ENCODE measurements around the gene NOP9.

NOP9 gene

DNA sequence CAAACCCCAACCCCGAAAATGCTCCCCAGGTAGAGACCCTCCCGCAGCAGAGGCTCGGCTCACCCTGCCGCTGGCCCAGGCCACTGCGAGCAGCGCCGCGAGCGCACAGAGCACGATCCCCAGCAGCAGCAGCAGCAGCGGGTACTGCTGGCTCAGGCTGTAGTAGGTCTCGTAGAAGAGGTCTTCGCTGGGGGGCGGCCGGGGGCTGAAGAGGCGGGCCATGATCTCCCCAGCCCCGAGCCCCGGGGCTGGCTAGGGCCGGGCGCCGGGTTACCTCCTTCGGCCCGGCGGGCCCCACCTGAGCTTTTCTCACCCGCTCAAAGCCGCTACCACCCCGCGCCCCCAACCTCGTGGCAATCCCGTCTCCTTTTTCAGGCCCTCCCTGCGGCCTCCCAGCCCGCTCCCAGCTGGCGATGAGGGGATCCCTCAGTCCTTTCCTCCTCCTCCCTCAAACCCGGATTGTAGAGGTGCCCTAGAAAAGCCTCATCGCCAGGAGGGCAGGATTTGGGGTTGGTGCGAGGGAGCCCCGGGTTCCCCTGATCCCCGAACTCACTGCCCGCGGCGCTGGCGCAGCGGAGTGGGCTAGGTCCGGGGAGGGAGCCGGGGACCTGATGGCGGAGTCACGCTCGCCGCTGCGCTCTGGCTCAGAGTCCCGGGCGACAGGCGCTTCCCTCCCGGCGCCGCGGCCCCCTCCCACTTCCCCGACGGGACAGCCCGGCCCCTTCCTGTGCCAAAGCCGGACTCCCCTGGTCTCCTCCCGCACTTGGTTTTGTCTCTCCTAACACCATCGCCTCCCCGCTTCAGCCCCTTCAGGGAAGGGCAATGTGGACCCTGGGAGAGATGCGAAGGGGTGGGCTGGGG lies 35.0 kb downstream of the NOP9 start, which contains the start of gene ADCY4:
TSS of gene ADCY4 (minus strand) at position 641 of the 861 bp plus-strand sequence. CDS start at position 222, 419 bp downstream.
- TF ChIP-seq, protein P1, sequence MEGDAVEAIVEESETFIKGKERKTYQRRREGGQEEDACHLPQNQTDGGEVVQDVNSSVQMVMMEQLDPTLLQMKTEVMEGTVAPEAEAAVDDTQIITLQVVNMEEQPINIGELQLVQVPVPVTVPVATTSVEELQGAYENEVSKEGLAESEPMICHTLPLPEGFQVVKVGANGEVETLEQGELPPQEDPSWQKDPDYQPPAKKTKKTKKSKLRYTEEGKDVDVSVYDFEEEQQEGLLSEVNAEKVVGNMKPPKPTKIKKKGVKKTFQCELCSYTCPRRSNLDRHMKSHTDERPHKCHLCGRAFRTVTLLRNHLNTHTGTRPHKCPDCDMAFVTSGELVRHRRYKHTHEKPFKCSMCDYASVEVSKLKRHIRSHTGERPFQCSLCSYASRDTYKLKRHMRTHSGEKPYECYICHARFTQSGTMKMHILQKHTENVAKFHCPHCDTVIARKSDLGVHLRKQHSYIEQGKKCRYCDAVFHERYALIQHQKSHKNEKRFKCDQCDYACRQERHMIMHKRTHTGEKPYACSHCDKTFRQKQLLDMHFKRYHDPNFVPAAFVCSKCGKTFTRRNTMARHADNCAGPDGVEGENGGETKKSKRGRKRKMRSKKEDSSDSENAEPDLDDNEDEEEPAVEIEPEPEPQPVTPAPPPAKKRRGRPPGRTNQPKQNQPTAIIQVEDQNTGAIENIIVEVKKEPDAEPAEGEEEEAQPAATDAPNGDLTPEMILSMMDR (IDR thresholded peaks at IDR 0.05; ENCODE audit: extremely low read depth, missing control alignments): no peak

DNA sequence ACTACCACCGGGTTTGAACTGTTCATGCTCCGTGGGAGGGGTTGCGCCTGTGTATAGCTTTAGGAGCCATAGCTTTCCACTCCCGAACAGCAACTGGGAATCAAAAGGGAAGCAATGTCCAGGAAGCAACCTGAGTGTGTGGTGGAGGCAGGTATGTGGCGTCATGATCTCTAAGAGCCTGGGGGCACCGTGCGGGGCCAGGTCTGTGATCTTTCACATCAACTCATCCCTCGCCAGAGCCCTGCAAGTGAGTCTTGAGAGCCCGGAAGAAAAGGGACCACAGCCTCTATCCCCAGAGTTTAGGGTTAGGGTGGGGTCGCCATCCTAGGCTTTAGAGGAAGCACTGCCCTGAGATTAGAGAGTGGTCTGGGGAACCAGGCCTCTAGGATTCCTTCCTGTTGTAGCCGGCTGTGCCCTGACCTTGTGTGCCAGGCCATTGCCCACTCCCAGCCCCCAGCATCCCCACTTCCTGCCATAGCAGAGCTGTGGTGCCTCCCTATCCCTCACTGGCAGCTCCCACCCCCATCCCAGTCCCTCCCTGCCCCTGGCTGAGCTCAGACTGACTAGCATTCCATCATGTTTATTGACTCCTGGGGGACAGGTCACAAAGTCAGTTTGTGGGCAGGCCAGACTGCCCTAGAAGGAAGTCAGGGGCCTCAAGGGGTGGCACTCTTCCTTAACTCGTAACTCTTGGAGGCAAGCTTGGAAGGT lies 36.0 kb downstream of the NOP9 start:
- DNase-seq (ENCODE audit: low spot score): peak; percentile 6
- TF ChIP-seq, protein P1 (IDR thresholded peaks at IDR 0.05; ENCODE audit: extremely low read depth, missing control alignments): no peak

More for the DNA sequence above, 35.0 kb downstream of the NOP9 start, which contains the start of gene ADCY4:
- DNase-seq (ENCODE audit: low spot score): peak; percentile 39

DNA sequence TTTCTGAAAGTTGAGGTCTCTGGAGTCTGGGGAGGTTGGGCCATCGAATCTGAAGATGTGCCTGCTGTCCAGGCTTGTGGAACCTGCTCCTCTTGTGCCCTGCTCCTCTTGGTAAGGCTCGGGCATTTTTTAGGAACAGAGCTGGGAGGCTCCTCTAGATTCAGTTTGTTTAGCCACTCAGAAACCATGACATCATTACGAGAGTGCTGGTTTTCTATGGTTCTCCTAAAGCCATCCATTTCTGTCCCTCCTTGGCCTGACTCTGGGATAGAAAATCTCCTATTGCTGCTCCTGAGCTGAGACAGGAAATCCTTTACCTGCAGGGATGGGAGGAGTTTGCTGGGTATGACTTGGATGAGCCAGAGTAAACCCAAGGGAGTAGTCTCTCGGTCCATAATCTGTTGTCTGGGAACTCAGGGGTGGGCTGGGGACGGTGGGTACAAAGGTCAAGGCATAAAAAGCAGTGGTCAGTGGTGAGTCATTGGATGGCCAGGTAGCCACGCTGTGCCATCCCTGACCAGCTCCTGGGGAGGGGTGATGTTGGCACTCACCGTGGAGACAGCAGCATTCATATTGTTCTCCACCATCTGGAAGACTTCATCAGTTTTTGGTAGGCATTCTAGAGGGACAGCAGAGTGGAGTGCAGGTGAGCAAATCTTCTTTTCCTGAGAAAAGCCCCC lies 37.6 kb downstream of the NOP9 start:
- TF ChIP-seq, protein P1 (IDR thresholded peaks at IDR 0.05; ENCODE audit: extremely low read depth, missing control alignments): no peak
- DNase-seq (ENCODE audit: low spot score): no peak

DNA sequence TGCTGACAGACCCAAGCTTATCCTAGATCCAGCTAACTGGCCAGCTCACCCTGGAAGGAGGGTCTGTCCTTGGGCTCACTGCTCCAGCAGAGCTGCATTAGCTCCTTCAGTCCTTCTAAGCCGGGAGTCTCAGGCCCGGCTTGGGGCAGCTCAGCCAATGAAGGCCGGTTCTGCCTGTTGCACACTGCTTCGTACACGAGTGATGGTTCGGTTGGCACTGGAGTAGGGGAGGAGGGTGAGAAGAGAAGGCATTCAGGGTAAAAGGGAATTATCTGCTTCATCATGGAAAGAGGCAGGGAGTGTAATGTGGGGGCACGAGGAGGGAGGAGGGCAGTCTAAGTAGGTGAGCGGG lies 38.1 kb downstream of the NOP9 start:
- TF ChIP-seq, protein P1 (IDR thresholded peaks at IDR 0.05; ENCODE audit: extremely low read depth, missing control alignments): no peak
- no peak for DNase-seq (ENCODE audit: low spot score)

DNA sequence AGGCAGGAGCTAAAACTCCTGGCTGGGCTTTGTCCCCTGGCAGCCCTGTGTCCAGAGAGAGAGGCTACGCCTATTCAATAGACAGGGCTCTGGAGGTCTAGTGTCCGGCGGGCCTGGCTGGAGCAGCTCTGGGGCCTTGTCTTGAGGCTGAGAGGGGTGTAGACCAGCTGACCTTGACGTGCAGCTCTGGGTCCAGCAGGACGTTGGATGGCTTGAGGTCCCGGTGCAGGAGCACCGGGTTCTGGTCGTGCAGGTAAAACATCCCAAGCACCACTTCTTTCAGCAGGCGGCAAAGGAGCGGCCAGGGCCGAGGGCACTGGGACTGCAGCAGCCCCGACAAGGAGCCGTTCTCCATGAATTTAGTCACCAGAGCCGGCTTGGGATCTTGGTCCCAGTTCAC lies 39.2 kb downstream of the NOP9 start:
- DNase-seq (ENCODE audit: low spot score): no peak
- TF ChIP-seq, protein P1 (IDR thresholded peaks at IDR 0.05; ENCODE audit: extremely low read depth, missing control alignments): no peak

DNA sequence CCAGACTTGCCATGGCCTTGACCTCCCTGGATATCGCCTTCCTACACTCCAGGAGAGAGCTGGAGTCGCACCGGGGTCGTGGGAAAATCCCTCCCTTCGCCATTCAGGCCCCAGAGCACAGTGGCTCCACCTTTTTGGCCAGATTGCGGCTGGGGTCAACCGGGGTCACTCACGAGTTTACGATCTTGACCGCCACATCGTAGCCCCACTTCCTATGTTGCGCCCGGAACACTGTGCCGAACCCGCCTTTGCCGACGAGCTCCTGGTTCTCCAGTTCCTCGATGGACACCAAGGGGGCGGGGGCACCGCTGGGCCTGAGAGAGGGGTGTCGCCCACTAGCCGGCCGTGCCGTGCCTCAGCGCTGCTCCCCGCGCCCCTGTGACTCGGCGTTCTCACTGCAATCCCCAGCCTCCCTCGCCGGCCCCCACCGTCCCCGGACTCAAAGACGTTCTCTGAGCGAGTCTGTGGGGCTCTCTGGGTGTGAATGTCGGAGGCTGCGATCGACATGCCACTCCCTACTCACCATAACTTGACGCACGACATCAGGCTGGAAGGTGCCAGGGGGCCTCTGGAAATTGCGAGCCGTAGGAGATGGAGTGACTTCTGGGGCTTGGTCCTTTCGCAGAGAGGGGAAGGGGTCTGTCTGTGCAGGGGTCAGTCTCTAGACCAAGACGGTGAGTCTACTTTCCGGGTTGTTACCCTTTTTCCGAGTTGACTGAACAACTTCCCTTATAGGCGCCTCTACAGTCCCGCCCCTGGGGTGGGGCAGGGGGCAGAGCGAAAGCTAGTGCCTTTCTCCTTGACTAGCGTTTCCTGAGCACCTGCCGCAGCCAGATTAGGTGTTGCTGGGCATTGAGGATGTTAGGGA lies 39.9 kb downstream of the NOP9 start, which contains the start of gene RIPK3:
TSS of gene RIPK3 (minus strand) at position 708 of the 868 bp plus-strand sequence. CDS start at position 543, 165 bp downstream.
- TF ChIP-seq, protein P1 (IDR thresholded peaks at IDR 0.05; ENCODE audit: extremely low read depth, missing control alignments): no peak
- peak; percentile 82 for DNase-seq (ENCODE audit: low spot score)
